GM12875 (cell line): ENCODE data around the gene ATP2B1.
"Not testable (repeated sequence)": the region's sequence is repeated elsewhere in the genome, so short reads cannot be mapped to it uniquely, and the experiment has no call there.

Source experiments
- H3K4me3 ChIP-seq: one replicate; pipeline ENCODE4 v1.5.1; 2011; ENCODE audit warnings: low read depth, low read length, control low read depth
- TF ChIP-seq, protein P1 (sequence below): IDR thresholded peaks from 2 replicates; pipeline ENCODE4 v1.5.1; 2011; ENCODE audit warnings: low read depth, mild to moderate bottlenecking, control low read depth, inconsistent platforms, low read length, moderate library complexity, borderline replicate concordance; ENCODE audit not compliant: insufficient read depth

ATP2B1 gene

DNA sequence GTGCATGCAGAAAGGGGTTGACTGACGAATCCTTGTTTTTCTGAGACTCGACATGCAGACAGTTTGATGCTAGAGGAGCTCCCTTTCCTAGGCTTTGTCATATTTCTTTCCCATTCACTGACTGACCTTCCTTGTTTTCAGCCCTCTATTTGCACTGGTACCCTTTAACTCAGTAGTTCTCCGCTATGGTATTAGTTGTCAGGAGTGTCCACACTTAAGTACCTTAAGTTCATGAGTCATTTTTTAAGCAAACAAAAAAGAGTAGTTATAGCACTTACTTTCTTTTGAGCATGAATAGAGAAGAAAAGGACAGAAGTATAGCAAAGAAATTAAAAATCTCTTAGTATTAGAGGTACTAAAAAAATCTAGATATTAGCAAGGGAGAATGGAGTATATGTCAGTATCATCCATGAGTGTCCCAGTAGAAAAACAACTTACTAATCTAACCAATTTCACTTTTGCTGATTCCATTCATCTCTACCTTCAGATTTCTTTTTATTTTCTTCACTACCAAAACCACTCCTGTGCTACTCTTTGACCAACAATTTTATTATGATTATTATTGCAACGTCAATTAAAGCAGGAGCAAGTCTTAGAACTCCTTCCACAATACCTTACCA lies 8.3 kb downstream of the ATP2B1 start:
- H3K4me3 ChIP-seq = no peak overlapping the region
- TF ChIP-seq, protein P1, sequence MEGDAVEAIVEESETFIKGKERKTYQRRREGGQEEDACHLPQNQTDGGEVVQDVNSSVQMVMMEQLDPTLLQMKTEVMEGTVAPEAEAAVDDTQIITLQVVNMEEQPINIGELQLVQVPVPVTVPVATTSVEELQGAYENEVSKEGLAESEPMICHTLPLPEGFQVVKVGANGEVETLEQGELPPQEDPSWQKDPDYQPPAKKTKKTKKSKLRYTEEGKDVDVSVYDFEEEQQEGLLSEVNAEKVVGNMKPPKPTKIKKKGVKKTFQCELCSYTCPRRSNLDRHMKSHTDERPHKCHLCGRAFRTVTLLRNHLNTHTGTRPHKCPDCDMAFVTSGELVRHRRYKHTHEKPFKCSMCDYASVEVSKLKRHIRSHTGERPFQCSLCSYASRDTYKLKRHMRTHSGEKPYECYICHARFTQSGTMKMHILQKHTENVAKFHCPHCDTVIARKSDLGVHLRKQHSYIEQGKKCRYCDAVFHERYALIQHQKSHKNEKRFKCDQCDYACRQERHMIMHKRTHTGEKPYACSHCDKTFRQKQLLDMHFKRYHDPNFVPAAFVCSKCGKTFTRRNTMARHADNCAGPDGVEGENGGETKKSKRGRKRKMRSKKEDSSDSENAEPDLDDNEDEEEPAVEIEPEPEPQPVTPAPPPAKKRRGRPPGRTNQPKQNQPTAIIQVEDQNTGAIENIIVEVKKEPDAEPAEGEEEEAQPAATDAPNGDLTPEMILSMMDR = no peak

DNA sequence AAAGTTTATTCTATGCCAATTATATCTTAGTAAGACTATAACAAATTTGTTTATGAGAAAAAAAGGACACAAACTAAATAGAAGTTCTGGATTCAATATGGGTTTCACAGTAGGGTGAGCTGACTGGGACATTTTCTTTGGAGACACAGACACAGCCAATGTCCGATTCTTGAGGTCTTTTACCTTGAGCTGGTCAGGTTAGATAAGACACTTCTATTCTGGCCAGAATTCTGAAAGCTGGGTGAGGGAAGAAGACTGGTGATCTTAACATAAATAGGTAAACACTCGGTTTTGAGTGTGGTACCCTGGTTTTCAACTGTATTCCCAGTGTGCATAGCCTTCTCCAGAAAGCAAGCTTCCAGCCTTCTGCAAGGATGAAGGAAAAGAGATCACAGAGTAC lies 10.0 kb downstream of the ATP2B1 start:
- TF ChIP-seq, protein P1 = no peak
- H3K4me3 ChIP-seq = no peak overlapping the region

DNA sequence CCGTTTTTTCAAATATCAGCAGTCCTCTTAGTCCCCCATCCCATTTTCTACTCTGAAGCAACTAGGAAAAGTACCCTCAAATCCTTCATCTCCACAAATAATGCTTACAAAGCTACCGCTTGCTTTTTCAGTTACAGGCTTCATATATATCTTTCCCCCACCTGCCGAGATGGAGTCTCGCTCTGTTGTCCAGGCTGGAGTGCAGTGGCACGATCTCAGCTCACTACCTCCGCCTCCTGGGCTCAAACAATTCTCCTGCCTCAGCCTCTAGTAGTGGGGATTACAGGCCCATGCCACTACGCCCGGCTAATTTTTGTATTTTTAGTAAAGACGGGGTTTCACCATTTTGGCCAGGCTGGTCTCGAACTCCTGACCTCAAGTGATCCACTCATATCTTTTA lies 10.9 kb downstream of the ATP2B1 start:
- H3K4me3 ChIP-seq = not testable (repeated sequence)

DNA sequence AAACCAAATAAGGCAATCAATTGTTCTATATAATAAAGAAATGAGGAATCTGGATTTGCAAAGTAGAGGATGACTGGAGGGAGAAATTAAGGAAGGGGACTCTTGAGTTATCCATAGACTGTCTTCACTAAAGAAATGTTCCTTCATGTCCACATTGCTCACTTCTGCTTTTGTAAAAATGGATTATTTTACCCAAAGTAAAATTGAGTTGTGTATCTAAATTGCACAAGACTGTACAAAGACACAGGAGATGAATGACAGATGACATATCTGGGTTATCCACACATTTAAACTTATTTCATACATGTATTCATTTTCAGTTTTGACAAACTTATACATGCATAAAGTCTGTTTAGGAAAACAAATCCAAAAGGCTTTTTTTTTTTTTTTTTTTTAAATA lies 11.3 kb downstream of the ATP2B1 start:
- TF ChIP-seq, protein P1 = no peak
- no peak overlapping the region for H3K4me3 ChIP-seq

DNA sequence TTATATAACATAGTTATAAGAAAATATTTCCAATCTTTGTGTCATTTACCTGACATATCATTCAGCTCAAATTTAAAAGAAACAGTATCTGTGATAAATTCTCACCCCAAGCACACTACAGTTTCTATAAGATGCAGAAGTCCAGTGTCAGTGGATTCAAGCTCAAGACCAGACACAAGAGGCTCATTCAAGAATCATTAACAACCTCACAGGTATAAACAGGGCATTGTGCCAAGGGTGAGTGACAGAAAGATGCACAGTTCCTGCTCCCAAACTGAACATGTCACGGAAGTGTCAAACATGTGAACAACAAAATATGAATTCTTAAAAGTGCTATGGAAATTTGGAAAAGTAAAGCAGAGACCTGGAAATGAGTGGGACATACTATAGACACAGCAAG lies 12.8 kb downstream of the ATP2B1 start:
- TF ChIP-seq, protein P1 = no peak
- H3K4me3 ChIP-seq = no peak overlapping the region

DNA sequence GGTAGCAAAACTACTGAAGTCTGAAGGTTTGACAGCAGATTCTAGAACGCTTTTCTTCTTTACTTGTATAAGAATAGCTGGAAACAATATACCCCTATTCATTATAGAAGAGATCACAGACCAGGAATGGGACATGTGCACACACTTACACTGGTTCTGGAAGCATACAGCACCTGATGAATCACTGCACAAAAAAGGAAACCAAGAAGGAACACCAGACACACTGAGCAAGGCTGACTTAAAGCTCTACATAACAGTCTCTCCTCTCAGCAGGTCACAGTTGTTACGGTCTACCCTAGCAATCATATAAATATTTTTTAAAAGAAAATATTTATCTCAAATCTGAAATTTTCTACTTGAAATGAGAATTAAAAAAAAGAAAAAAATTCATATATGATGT lies 13.5 kb downstream of the ATP2B1 start:
- TF ChIP-seq, protein P1 = no peak

DNA sequence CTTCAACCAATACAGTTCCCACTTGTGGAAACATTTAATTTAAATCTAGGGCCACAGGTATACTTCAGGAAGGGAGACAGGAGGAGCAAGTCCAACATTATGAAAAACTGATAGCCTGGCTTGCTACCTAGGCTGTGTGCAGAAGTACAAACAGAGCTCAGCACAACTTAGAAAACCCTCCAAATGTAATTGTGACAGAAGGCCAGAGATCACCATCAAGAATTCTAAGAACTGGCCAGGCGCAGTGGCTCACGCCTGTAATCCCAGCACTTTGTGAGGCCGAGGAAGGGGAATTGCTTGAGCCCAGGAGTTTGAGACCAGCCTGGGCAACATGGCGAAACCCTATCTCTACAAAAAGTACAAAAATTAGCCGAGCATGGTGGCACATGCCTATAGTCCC lies 14.1 kb downstream of the ATP2B1 start:
- TF ChIP-seq, protein P1 = no peak
- H3K4me3 ChIP-seq = no peak overlapping the region

More for the DNA sequence above, 13.5 kb downstream of the ATP2B1 start:
- H3K4me3 ChIP-seq = no peak overlapping the region
